GM12874 (cell line): ENCODE results near the gene EML2.

Experiments
- CTCF ChIP-seq: IDR thresholded peaks from 2 replicates; pipeline ENCODE4 v1.5.1; 2011; ENCODE audit warnings: low read depth, mild to moderate bottlenecking, control low read depth, low read length, moderate library complexity; ENCODE audit not compliant: insufficient read depth

Gene EML2

GRCh38 chr19:45601524-45602374 lies 37.4 kb downstream of the EML2 start, which contains the start of gene GPR4:
GPR4 (minus strand) TSS chr19:45602212; CDS start chr19:45591866, 10,346 bp downstream.
- TF ChIP-seq CTCF = no peak

GRCh38 chr19:45601115-45601514 lies 38.1 kb downstream of the EML2 start:
- no peak for TF ChIP-seq CTCF

GRCh38 chr19:45600340-45600885 lies 38.8 kb downstream of the EML2 start:
- no peak for TF ChIP-seq CTCF

- TF ChIP-seq CTCF = no peak
These were observed 39.9 kb downstream of the EML2 start for GRCh38 chr19:45599286-45599685.

- no peak for TF ChIP-seq CTCF
These were observed 40.8 kb downstream of the EML2 start for GRCh38 chr19:45598267-45599001.

GRCh38 chr19:45597425-45598111 lies 41.6 kb downstream of the EML2 start:
- TF ChIP-seq CTCF = no peak

- TF ChIP-seq CTCF = no peak
These were observed 43.4 kb downstream of the EML2 start for GRCh38 chr19:45595814-45596213.
